ENCODE results near the gene POC1A.

DNA sequence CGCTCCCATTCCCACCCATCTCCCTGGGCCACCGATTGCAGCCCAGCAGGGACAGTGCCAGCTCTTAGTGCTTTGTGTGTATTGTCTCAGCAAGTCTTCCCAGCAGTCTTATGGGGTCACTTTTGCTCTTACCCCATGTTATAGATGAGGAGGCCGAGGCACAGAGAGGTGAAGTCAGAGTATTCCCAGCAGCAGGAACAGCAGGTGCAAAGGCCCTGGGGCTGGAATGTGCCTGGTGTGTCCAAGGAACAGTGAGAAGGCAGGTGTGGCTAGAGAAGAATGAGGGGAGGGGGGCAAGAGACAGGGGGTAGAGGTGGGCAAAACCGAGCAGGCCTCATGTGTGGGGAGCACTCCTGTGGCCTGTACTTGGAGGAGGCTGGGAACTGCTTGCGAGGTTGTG, 85.1 kb downstream of the POC1A start:
- TF ChIP-seq, protein P1, sequence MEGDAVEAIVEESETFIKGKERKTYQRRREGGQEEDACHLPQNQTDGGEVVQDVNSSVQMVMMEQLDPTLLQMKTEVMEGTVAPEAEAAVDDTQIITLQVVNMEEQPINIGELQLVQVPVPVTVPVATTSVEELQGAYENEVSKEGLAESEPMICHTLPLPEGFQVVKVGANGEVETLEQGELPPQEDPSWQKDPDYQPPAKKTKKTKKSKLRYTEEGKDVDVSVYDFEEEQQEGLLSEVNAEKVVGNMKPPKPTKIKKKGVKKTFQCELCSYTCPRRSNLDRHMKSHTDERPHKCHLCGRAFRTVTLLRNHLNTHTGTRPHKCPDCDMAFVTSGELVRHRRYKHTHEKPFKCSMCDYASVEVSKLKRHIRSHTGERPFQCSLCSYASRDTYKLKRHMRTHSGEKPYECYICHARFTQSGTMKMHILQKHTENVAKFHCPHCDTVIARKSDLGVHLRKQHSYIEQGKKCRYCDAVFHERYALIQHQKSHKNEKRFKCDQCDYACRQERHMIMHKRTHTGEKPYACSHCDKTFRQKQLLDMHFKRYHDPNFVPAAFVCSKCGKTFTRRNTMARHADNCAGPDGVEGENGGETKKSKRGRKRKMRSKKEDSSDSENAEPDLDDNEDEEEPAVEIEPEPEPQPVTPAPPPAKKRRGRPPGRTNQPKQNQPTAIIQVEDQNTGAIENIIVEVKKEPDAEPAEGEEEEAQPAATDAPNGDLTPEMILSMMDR (IDR thresholded peaks at IDR 0.05; ENCODE audit: poor library complexity, severe bottlenecking): no peak
- TF ChIP-seq RAD21 (conservative IDR thresholded peaks at IDR 0.05) (no peak), POLR2AphosphoS5 (IDR thresholded peaks at IDR 0.05) (no peak), EP300 (conservative IDR thresholded peaks at IDR 0.05; ENCODE audit: poor library complexity, severe bottlenecking) (no peak), SMC3 (conservative IDR thresholded peaks at IDR 0.05; ENCODE audit: poor library complexity) (no peak), EZH2 (IDR thresholded peaks at IDR 0.05; ENCODE audit: borderline replicate concordance, insufficient read depth, low read length, poor library complexity, severe bottlenecking) (no peak), MXI1 (conservative IDR thresholded peaks at IDR 0.05; ENCODE audit: poor library complexity, severe bottlenecking) (no peak)

All from neural cell (in vitro differentiated cells).